RWPE2 (cell line): ENCODE measurements around the gene PXDC1.

Experiments used
- ATAC-seq: fragments of 200-7000 bp; cut with Tn5 transposase; 3 replicates; pipeline ENCODE4 v1.9.1; 2021; ENCODE audit warnings: low read depth
- DNase-seq: peaks from one replicate; pipeline ENCODE4 v3.0.0-alpha.2; 2020; ENCODE audit warnings: low spot score
- H3K27ac ChIP-seq: fragments of 450-650 bp; 2 replicates; pipeline ENCODE4 v1.5.1; 2017; ENCODE audit warnings: mild to moderate bottlenecking; ENCODE audit not compliant: poor library complexity, severe bottlenecking
- H3K27me3 ChIP-seq: fragments of 250-450 bp; sonication (Bioruptor Pico); 2 replicates; pipeline ENCODE4 v1.5.1; 2021; ENCODE audit warnings: mild to moderate bottlenecking, moderate library complexity; ENCODE audit not compliant: insufficient read depth, poor library complexity, severe bottlenecking
- H3K36me3 ChIP-seq: fragments of 250-450 bp; sonication (Bioruptor Pico); 2 replicates; pipeline ENCODE4 v1.5.1; 2020; ENCODE audit warnings: low read depth, mild to moderate bottlenecking, moderate library complexity
- H3K4me1 ChIP-seq: fragments of 250-450 bp; sonication (Bioruptor Pico); 2 replicates; pipeline ENCODE4 v1.5.1; 2021; ENCODE audit warnings: mild to moderate bottlenecking, moderate library complexity; ENCODE audit not compliant: insufficient read depth, poor library complexity, severe bottlenecking
- H3K4me3 ChIP-seq: fragments of 250-450 bp; sonication (Bioruptor Pico); 2 replicates; pipeline ENCODE4 v1.5.1; 2021; ENCODE audit warnings: mild to moderate bottlenecking, moderate library complexity; ENCODE audit not compliant: severe bottlenecking
- H3K9me3 ChIP-seq: fragments of 250-450 bp; sonication (Bioruptor Pico); 2 replicates; pipeline ENCODE4 v1.5.1; 2021; ENCODE audit warnings: mild to moderate bottlenecking, moderate library complexity; ENCODE audit not compliant: severe bottlenecking
- CTCF ChIP-seq: fragments of 450-650 bp; IDR thresholded peaks from one replicate; pipeline ENCODE4 v1.5.1; 2017; ENCODE audit warnings: mild to moderate bottlenecking, moderate library complexity; ENCODE audit not compliant: poor library complexity, severe bottlenecking

The PXDC1 gene

GRCh38 chr6:3725145-3726047 lies 26.1 kb downstream of the PXDC1 start:
- Histone ChIP-seq H3K27ac (no peak overlapping the region), H3K4me3 (no peak overlapping the region), H3K27me3 (no peaks in the 10 kb centered on the region), H3K36me3 (peaks cover 70% of the 10 kb centered on the region), H3K9me3 (no peaks in the 10 kb centered on the region), H3K4me1 (no peaks in the 10 kb centered on the region)
- TF ChIP-seq CTCF = no peak
- no peak for DNase-seq
- ATAC-seq = no peak

DNA sequence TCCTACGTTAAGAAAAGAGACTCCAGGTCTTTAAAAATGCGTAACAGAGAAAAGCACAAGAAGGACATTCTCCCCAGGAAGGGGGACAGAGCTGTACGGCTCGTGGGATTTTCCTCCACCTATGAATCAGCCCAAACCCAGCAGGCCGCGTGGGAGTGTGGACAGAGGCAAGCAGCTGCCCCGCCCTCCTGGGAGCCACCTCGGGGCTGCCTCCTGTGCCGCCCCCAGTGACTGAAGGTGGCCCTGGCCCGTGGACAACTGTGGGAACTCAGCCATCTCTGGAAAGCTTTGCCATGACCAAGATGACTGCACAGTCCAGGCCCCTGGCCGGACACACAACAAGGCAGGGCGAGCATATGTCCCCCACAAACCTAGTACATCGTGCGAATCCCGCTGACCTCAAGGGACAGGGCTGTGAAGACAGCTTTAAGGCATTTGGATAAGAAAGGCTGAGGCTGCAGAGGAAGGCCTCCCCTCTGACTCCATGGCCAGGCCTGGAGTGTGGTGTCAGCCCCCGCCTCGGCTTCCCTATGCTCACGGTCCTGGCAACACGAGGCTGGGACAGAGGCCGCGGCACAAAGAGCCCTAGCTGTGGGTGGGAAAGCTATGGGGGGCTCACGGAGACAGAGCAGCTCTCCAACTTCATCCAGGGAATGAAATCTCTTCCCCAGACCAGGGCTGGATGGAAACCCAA lies 26.9 kb downstream of the PXDC1 start:
- H3K27ac ChIP-seq = no peak overlapping the region
- H3K27me3 ChIP-seq = no peaks in the 10 kb centered on the region
- DNase-seq (no peak), ATAC-seq (no peak)
- peaks cover 62% of the 10 kb centered on the region for H3K36me3 ChIP-seq
- no peak for TF ChIP-seq CTCF
- no peak overlapping the region for H3K4me3 ChIP-seq
- H3K4me1 ChIP-seq = no peaks in the 10 kb centered on the region
- no peaks in the 10 kb centered on the region for H3K9me3 ChIP-seq

DNA sequence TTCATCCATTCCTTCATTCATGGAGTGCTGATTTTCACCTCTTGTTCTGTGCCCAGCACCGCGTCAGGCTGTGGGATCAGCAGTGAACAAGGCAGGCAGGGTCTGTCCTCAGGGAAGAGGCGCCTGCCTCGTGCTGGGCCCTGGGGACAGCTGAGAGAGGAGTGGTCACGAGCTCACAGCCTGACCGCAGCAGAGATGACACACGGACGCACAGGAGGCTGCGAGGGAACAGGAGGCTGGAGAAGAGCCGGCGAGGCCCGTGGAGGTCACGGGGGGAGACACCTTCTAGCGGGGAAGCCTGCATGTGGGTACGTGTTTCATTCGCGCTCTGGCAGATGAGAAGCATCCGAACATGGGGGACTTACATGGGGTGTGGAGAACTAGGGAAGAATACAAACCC lies 27.5 kb downstream of the PXDC1 start:
- H3K4me1 ChIP-seq = no peaks in the 10 kb centered on the region
- DNase-seq (no peak), ATAC-seq (no peak)
- no peaks in the 10 kb centered on the region for H3K27me3 ChIP-seq
- TF ChIP-seq CTCF = no peak
- no peak overlapping the region for H3K4me3 ChIP-seq
- no peaks in the 10 kb centered on the region for H3K9me3 ChIP-seq
- H3K36me3 ChIP-seq = peaks cover 56% of the 10 kb centered on the region
- H3K27ac ChIP-seq = no peak overlapping the region

DNA sequence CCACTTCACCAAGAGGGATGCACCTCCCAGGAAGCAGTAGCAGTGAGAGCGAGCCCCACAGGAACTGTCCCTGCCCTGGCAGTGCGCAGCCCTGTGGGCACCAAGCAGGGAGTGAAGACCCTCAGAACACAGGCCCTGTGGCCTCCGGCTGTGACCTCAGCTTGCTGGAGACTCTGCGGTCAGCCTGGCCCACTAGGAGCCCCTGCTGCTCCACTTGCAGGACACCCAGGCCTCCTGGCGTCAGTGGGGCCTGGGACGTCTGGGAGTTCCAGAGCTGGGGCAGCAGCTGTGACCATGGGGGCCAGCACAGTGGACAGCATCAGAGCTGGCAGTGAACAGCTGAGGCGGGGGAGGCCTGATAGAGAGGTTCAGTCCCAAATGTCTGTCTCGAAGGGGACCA lies 28.3 kb downstream of the PXDC1 start:
- Histone ChIP-seq H3K36me3 (peaks cover 49% of the 10 kb centered on the region), H3K27ac (no peak overlapping the region), H3K4me1 (no peaks in the 10 kb centered on the region), H3K9me3 (no peaks in the 10 kb centered on the region), H3K4me3 (no peak overlapping the region), H3K27me3 (no peaks in the 10 kb centered on the region)
- ATAC-seq (no peak), DNase-seq (no peak)
- no peak for TF ChIP-seq CTCF
